Ovary (tissue), 9 donors: ENCODE results near the gene THTPA. TPM values are rescaled to one million over a fixed set of nuclear protein-coding genes. Genes with fewer than 3 reads are reported as not detected.

Source experiments
- DNase-seq, 5 donors: peaks; one replicate each; pipeline ENCODE4 v3.0.0-alpha.2; 2019 to 2020
- H3K27ac ChIP-seq, 2 donors: fragments of 200-600 bp; one replicate each; pipeline versions ENCODE4 v1.5.1 to v1.8.0; 2019 to 2022
- H3K27me3 ChIP-seq: fragments of 200-600 bp; one replicate; pipeline ENCODE4 v1.8.0; 2022
- H3K36me3 ChIP-seq: fragments of 200-600 bp; sonication (generic); one replicate; pipeline ENCODE4 v1.5.1; 2019
- H3K4me1 ChIP-seq: one replicate; pipeline ENCODE4 v1.8.1; 2013; ENCODE audit warnings: mild to moderate bottlenecking, moderate library complexity; ENCODE audit not compliant: insufficient read depth
- H3K4me3 ChIP-seq: fragments of 200-600 bp; sonication (generic); one replicate; pipeline ENCODE4 v1.5.1; 2017
- H3K9me3 ChIP-seq, 2 donors: fragments of 200-600 bp in 1 of 2; sonication (generic) in 1 of 2; one replicate each; pipeline versions ENCODE4 v1.5.1 to v1.8.1; 2013 to 2019; ENCODE audit warnings: mild to moderate bottlenecking in 1 of 2, moderate library complexity in 1 of 2
- CTCF ChIP-seq, 3 donors: fragments of 450-650 bp in 2 of 3; fragments of 200-600 bp in 1 of 3; IDR thresholded peaks; one replicate each; pipeline versions ENCODE4 v1.5.1 to v1.8.0; 2016 to 2022; ENCODE audit warnings: antibody characterized with exemption in 3 of 3, mild to moderate bottlenecking in 1 of 3
- EP300 ChIP-seq: sonication (generic); formaldehyde crosslinking; IDR thresholded peaks from one replicate; pipeline ENCODE4 v1.6.1; 2017; ENCODE audit warnings: antibody characterized with exemption
- POLR2A ChIP-seq: fragments of 450-650 bp; IDR thresholded peaks from one replicate; pipeline ENCODE4 v1.6.1; 2017; ENCODE audit warnings: antibody characterized with exemption, mild to moderate bottlenecking, moderate library complexity
- WGBS, 3 donors: extraction: QIAGEN DNeasy Blood & Tissue Kit in 1 of 3; methylation state at CpG; one replicate each; pipeline versions ENCODE4 v1.1.5 to v1.1.7; 2013 to 2017; 5-methylcytosine and 5-hydroxymethylcytosine counted together
- intact Hi-C, 4 donors: fragments of 100-400 bp; cut with DNase I; formaldehyde crosslinking; loops; one replicate each; pipeline versions ENCODE4 v1.11.0 to v1.15.1; 2022 to 2023
- polyA plus RNA-seq, 2 donors: library from polyadenylated mRNA; stranded (reverse); fragments of 200-250 nt in 1 of 2; fragments of 350-450 nt in 1 of 2; fragmentation: Illumina TruSeq in 1 of 2; extraction: RNeasy Lipid Tissue Mini Kit (QIAGEN cat#74804) in 1 of 2; gene quantifications; one replicate each; pipeline ENCODE4 v1.2.3, GENCODE V29; 2013 to 2014
- total RNA-seq, 7 donors: library from RNA; depleted of rRNA in 2 of 7; stranded (reverse); fragments of >200 nt in 2 of 7; fragmentation: NEBNext Ultra II Directional in 3 of 7; extraction: Animal tissue kit (Norgen Biotek cat#: 25700) in 3 of 7; gene quantifications; one replicate each; pipeline versions ENCODE4 v1.1.0 to v1.2.4, GENCODE V29; 2016 to 2023
- donor health status: DM: no; HTN: no; CAD: no; lungs with moderate emphysema.
- donor health status: DM: no; HTN: no; CAD: no.
- donor health status: Bipolar disorder and iron deficiency.
- donor health status: DM: yes; HTN: yes; CAD: no.
- donor health status: DM: no; HTN: no; CAD: no.
- donor health status: DM: yes; HTN: yes; CAD: no.

THTPA gene
- total and polyA plus RNA-seq, 9 donors, result 11.5 to 22.3 (median 19.4) TPM

GRCh38 chr14:23600806-23601205 lies 44.7 kb downstream of the THTPA start:
- Histone ChIP-seq H3K4me1 (no peaks in the 10 kb centered on the region), H3K27me3 (no peaks in the 10 kb centered on the region), H3K36me3 (no peaks in the 10 kb centered on the region), H3K4me3 (no peak overlapping the region), H3K27ac (no peak overlapping the region), H3K9me3 (no peaks in the 10 kb centered on the region)
- WGBS, 3 donors, result 96 to 100% (median 97%) methylated on average over 1 of the region's 1 CpG
- DNase-seq, result no peak
- intact Hi-C loops, result no loop called here
- TF ChIP-seq CTCF (IDR thresholded peaks at IDR 0.05) (no peak), EP300 (no peak), POLR2A (no peak)

- H3K4me1 ChIP-seq, result no peaks in the 10 kb centered on the region
- no peak overlapping the region for H3K4me3 ChIP-seq
- TF ChIP-seq EP300 (no peak), POLR2A (no peak), CTCF (IDR thresholded peaks at IDR 0.05) (no peak)
- H3K36me3 ChIP-seq, result no peaks in the 10 kb centered on the region
- DNase-seq, result no peak
- H3K9me3 ChIP-seq, result no peaks in the 10 kb centered on the region
- H3K27me3 ChIP-seq, result no peaks in the 10 kb centered on the region
- intact Hi-C loops, result no loop called here
- H3K27ac ChIP-seq, result no peak overlapping the region
These were observed 45.4 kb downstream of the THTPA start for GRCh38 chr14:23601424-23601823.

GRCh38 chr14:23601845-23602180 lies 45.7 kb downstream of the THTPA start:
- no peak overlapping the region for H3K27ac ChIP-seq
- H3K4me1 ChIP-seq, result no peaks in the 10 kb centered on the region
- DNase-seq, result no peak
- WGBS, 3 donors, result 55 to 59% (median 57%) methylated on average over 1 of the region's 1 CpG
- TF ChIP-seq POLR2A (no peak), EP300 (no peak), CTCF (IDR thresholded peaks at IDR 0.05) (no peak)
- H3K4me3 ChIP-seq, result no peak overlapping the region
- no peaks in the 10 kb centered on the region for H3K27me3 ChIP-seq
- intact Hi-C loops, result no loop called here
- H3K9me3 ChIP-seq, result no peaks in the 10 kb centered on the region
- H3K36me3 ChIP-seq, result no peaks in the 10 kb centered on the region

- TF ChIP-seq EP300 (no peak), CTCF (IDR thresholded peaks at IDR 0.05) (no peak), POLR2A (no peak)
- no peak for DNase-seq
- no peak overlapping the region for H3K4me3 ChIP-seq
- no peaks in the 10 kb centered on the region for H3K27me3 ChIP-seq
- no peaks in the 10 kb centered on the region for H3K36me3 ChIP-seq
- intact Hi-C loops, result no loop called here
- no peak overlapping the region for H3K27ac ChIP-seq
- 86 to 88% (median 87%) methylated on average over 12 of the region's 12 CpGs for WGBS, 3 donors
- H3K9me3 ChIP-seq, result no peaks in the 10 kb centered on the region
- H3K4me1 ChIP-seq, result no peaks in the 10 kb centered on the region
These were observed 46.4 kb downstream of the THTPA start for GRCh38 chr14:23602181-23603095.
